IPS-20b (cell line): ENCODE measurements around the gene APBB1.
A peak's percentile ranks its signal among the peaks of the same experiment; 100 is the strongest.
"Not testable (repeated sequence)": the region's sequence is repeated elsewhere in the genome, so short reads cannot be mapped to it uniquely, and the experiment has no call there.

Experiments used
- H3K27ac ChIP-seq: one replicate; pipeline ENCODE4 v1.5.1; 2013; ENCODE audit warnings: low read length
- H3K27me3 ChIP-seq: 2 replicates; pipeline ENCODE4 v1.6.1; 2013; ENCODE audit warnings: mild to moderate bottlenecking, low read length, inconsistent platforms; ENCODE audit not compliant: insufficient read depth
- H3K36me3 ChIP-seq: 2 replicates; pipeline ENCODE4 v1.6.1; 2013; ENCODE audit warnings: low read depth, mild to moderate bottlenecking, inconsistent platforms, low read length, moderate library complexity; ENCODE audit not compliant: insufficient read depth
- H3K4me1 ChIP-seq: 2 replicates; pipeline ENCODE4 v1.6.1; 2013; ENCODE audit warnings: mild to moderate bottlenecking, control low read depth, inconsistent platforms, low read length, moderate library complexity; ENCODE audit not compliant: insufficient read depth
- H3K4me3 ChIP-seq: 2 replicates; pipeline ENCODE4 v1.5.1; 2013; ENCODE audit warnings: mild to moderate bottlenecking, low read length, inconsistent platforms
- H3K9ac ChIP-seq: 2 replicates; pipeline ENCODE4 v1.6.1; 2013; ENCODE audit warnings: low read depth, mild to moderate bottlenecking, inconsistent platforms, low read length, moderate library complexity
- H3K9me3 ChIP-seq: 2 replicates; pipeline ENCODE4 v1.6.1; 2013; ENCODE audit warnings: mild to moderate bottlenecking, low read depth, low read length, inconsistent platforms; ENCODE audit not compliant: insufficient read depth

The APBB1 gene

GRCh38 chr11:6401464-6401863 lies 17.4 kb downstream of the APBB1 start:
- H3K9me3 ChIP-seq: no peaks in the 10 kb centered on the region; the same call in 1 of the 2 replicates
- H3K36me3 ChIP-seq: 0 out of 2 replicates have a peak, but pooled peaks cover 5% of the 10 kb centered on the region
- no peaks in the 10 kb centered on the region for H3K27me3 ChIP-seq
- no peak overlapping the region for H3K27ac ChIP-seq
- H3K4me1 ChIP-seq: peaks cover 8% of the 10 kb centered on the region; the same call in 1 of the 2 replicates
- no peak overlapping the region for H3K9ac ChIP-seq
- H3K4me3 ChIP-seq: no peak overlapping the region

GRCh38 chr11:6400431-6401345 lies 18.2 kb downstream of the APBB1 start:
- Histone ChIP-seq H3K9ac (no peak overlapping the region), H3K4me1 (peaks cover 8% of the 10 kb centered on the region; the same call in 1 of the 2 replicates), H3K9me3 (no peaks in the 10 kb centered on the region), H3K27ac (no peak overlapping the region), H3K27me3 (no peaks in the 10 kb centered on the region), H3K4me3 (no peak overlapping the region), H3K36me3 (0 out of 2 replicates have a peak, but pooled peaks cover 5% of the 10 kb centered on the region)

GRCh38 chr11:6397636-6398035 lies 21.3 kb downstream of the APBB1 start:
- Histone ChIP-seq H3K27me3 (no peaks in the 10 kb centered on the region), H3K27ac (no peak overlapping the region), H3K4me3 (no peak overlapping the region), H3K4me1 (no peaks in the 10 kb centered on the region), H3K36me3 (0 out of 2 replicates have a peak, but pooled peaks cover 5% of the 10 kb centered on the region), H3K9me3 (no peaks in the 10 kb centered on the region), H3K9ac (no peak overlapping the region)

GRCh38 chr11:6397156-6397555 lies 21.7 kb downstream of the APBB1 start:
- Histone ChIP-seq H3K4me3 (no peak overlapping the region), H3K27ac (no peak overlapping the region), H3K9ac (no peak overlapping the region), H3K27me3 (no peaks in the 10 kb centered on the region), H3K9me3 (no peaks in the 10 kb centered on the region), H3K4me1 (no peaks in the 10 kb centered on the region), H3K36me3 (0 out of 2 replicates have a peak, but pooled peaks cover 5% of the 10 kb centered on the region)

GRCh38 chr11:6395470-6396060 lies 23.3 kb downstream of the APBB1 start:
- no peak overlapping the region for H3K4me3 ChIP-seq
- no peak overlapping the region for H3K9ac ChIP-seq
- H3K27me3 ChIP-seq: peaks cover 7% of the 10 kb centered on the region
- no peaks in the 10 kb centered on the region for H3K9me3 ChIP-seq
- no peaks in the 10 kb centered on the region for H3K4me1 ChIP-seq
- H3K27ac ChIP-seq: no peak overlapping the region
- no peaks in the 10 kb centered on the region for H3K36me3 ChIP-seq

- Histone ChIP-seq H3K4me3 (no peak overlapping the region), H3K27me3 (peaks cover 7% of the 10 kb centered on the region), H3K4me1 (no peaks in the 10 kb centered on the region; the same call in 1 of the 2 replicates), H3K9ac (no peak overlapping the region), H3K9me3 (no peaks in the 10 kb centered on the region), H3K36me3 (no peaks in the 10 kb centered on the region), H3K27ac (no peak overlapping the region)
Observed at GRCh38 chr11:6393989-6394670, 24.8 kb downstream of the APBB1 start.

- H3K36me3 ChIP-seq, H3K4me1 ChIP-seq, H3K9me3 ChIP-seq, H3K27ac ChIP-seq, H3K4me3 ChIP-seq, H3K27me3 ChIP-seq, H3K9ac ChIP-seq: not testable (repeated sequence)
Observed at GRCh38 chr11:6392251-6392650, 26.6 kb downstream of the APBB1 start.

GRCh38 chr11:6391537-6392134 lies 27.3 kb downstream of the APBB1 start:
- H3K27me3 ChIP-seq: peaks cover 7% of the 10 kb centered on the region
- no peak overlapping the region for H3K4me3 ChIP-seq
- H3K9ac ChIP-seq: no peak overlapping the region
- H3K4me1 ChIP-seq: no peaks in the 10 kb centered on the region; the same call in 1 of the 2 replicates
- H3K36me3 ChIP-seq: no peaks in the 10 kb centered on the region
- no peak overlapping the region for H3K27ac ChIP-seq
- H3K9me3 ChIP-seq: no peaks in the 10 kb centered on the region

- H3K4me1 ChIP-seq: peaks cover under 1% of the 10 kb centered on the region; the same call in 1 of the 2 replicates
- H3K9ac ChIP-seq: no peak overlapping the region
- peaks cover 7% of the 10 kb centered on the region for H3K27me3 ChIP-seq
- peak overlapping the region; percentile 86 for H3K4me3 ChIP-seq
- H3K9me3 ChIP-seq: no peaks in the 10 kb centered on the region
- no peaks in the 10 kb centered on the region for H3K36me3 ChIP-seq
- no peak overlapping the region for H3K27ac ChIP-seq
Observed at GRCh38 chr11:6390718-6391469, 28.0 kb downstream of the APBB1 start.

- H3K27me3 ChIP-seq: peaks cover 7% of the 10 kb centered on the region
- no peaks in the 10 kb centered on the region for H3K36me3 ChIP-seq
- H3K4me3 ChIP-seq: peak within 1 kb of the TSS; percentile 86
- peaks cover 7% of the 10 kb centered on the region; the same call in 1 of the 2 replicates for H3K4me1 ChIP-seq
- no peaks in the 10 kb centered on the region for H3K9me3 ChIP-seq
- peak within 1 kb of the TSS; percentile 71; the same call in 1 of the 2 replicates for H3K9ac ChIP-seq
- no peak within 1 kb of the TSS for H3K27ac ChIP-seq
Observed at GRCh38 chr11:6389905-6390717, 28.8 kb downstream of the APBB1 start, which contains the start of gene SMPD1. SMPD1 (plus strand) TSS chr11:6390474; CDS start chr11:6390599, 125 bp downstream.
